HG03558 (cell line): ENCODE data around the gene SIRT4.

ENCODE experiments used
- ATAC-seq: cut with Tn5 transposase; IDR thresholded peaks from one replicate; pipeline ENCODE4 v1.9.1; 2021; ENCODE audit warnings: moderate number of reproducible peaks; ENCODE audit not compliant: unreplicated experiment; ENCODE audit errors: extremely low read depth

The SIRT4 gene

GRCh38 chr12:120361506-120362208 is 59.5 kb downstream of the SIRT4 start:
- no peak for ATAC-seq
